PFSK-1 (cell line): ENCODE measurements around the gene ADCYAP1R1.

Experiments
- FOXP2 ChIP-seq: optimal IDR thresholded peaks from 2 replicates; pipeline ENCODE3; 2011; ENCODE audit warnings: borderline replicate concordance, control low read depth, inconsistent platforms; ENCODE audit not compliant: insufficient read depth; ENCODE audit errors: extremely low read length, extremely low read depth
- POLR2AphosphoS5 ChIP-seq: IDR thresholded peaks from 2 replicates; pipeline ENCODE4 v1.6.1; 2012; ENCODE audit warnings: low read depth, mild to moderate bottlenecking, control low read depth, low read length, moderate library complexity
- SIN3A ChIP-seq: IDR thresholded peaks from 2 replicates; pipeline ENCODE4 v1.6.1; 2012; ENCODE audit warnings: mild to moderate bottlenecking, low read length, moderate library complexity, borderline replicate concordance; ENCODE audit not compliant: insufficient read depth
- TAF1 ChIP-seq: IDR thresholded peaks from 2 replicates; pipeline ENCODE4 v1.6.1; 2012; ENCODE audit warnings: low read length, control low read depth, borderline replicate concordance; ENCODE audit not compliant: insufficient read depth
- TF ChIP-seq, protein P1 (sequence below), 2 experiments: IDR thresholded peaks; 2 replicates each; pipeline versions ENCODE4 v1.6.1 to v1.8.0; 2011 to 2012; ENCODE audit warnings: low read depth in 2 of 2, low read length in 2 of 2, control low read depth in 1 of 2, inconsistent platforms in 1 of 2, mild to moderate bottlenecking in 1 of 2, moderate library complexity in 1 of 2; ENCODE audit not compliant: insufficient read depth in 1 of 2

DNA sequence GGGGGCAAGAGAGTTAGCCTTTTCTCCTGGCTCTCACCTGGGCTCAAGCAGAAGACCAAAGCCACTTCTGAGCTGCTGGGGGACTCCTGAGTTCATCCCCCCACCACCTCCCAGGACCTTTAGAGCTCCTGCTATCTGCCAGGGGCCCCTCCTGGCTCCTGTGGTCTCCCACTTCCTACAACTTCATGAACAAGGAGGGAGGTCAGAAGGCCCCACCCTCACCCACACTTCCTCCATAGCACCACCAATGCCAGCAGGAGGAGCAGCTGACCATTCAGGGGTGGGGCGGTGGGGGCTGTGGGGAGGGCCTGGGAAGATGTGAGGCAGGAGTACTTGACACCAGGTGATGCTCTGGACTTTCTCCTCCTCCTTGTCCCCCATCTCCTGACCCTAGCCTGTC, 32.6 kb upstream of the ADCYAP1R1 start:
- TF ChIP-seq POLR2AphosphoS5 = no peak
- TF ChIP-seq TAF1 = no peak
- TF ChIP-seq, protein P1, sequence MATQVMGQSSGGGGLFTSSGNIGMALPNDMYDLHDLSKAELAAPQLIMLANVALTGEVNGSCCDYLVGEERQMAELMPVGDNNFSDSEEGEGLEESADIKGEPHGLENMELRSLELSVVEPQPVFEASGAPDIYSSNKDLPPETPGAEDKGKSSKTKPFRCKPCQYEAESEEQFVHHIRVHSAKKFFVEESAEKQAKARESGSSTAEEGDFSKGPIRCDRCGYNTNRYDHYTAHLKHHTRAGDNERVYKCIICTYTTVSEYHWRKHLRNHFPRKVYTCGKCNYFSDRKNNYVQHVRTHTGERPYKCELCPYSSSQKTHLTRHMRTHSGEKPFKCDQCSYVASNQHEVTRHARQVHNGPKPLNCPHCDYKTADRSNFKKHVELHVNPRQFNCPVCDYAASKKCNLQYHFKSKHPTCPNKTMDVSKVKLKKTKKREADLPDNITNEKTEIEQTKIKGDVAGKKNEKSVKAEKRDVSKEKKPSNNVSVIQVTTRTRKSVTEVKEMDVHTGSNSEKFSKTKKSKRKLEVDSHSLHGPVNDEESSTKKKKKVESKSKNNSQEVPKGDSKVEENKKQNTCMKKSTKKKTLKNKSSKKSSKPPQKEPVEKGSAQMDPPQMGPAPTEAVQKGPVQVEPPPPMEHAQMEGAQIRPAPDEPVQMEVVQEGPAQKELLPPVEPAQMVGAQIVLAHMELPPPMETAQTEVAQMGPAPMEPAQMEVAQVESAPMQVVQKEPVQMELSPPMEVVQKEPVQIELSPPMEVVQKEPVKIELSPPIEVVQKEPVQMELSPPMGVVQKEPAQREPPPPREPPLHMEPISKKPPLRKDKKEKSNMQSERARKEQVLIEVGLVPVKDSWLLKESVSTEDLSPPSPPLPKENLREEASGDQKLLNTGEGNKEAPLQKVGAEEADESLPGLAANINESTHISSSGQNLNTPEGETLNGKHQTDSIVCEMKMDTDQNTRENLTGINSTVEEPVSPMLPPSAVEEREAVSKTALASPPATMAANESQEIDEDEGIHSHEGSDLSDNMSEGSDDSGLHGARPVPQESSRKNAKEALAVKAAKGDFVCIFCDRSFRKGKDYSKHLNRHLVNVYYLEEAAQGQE (IDR thresholded peaks at IDR 0.05; ENCODE audit: insufficient read depth in 1 of 2, low read depth in 2 of 2, low read length in 2 of 2) = no peak
- TF ChIP-seq FOXP2 = no peak
- TF ChIP-seq SIN3A = no peak
